ENCODE results near the gene STAM.

Gene STAM

DNA sequence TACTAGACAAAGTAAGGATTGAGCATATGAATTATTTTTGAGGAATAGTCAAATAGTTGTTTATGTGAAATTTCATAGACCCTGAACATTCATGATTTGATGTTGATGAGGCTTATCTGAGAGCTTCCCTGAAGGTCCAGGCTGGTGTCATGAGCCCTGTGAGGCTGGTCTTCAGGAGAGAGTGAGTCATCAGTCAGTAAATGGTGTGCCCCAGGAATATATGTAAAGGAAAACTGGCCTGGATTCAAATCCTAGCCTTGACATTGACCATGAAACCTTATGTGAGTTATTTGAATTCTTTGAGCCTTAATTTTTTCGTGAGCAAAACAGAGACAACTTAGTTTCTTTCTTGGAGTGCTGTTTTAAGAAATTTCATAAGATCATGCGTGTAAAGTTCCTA lies 114.2 kb downstream of the STAM start:
- DNase-seq: no peak

DNA sequence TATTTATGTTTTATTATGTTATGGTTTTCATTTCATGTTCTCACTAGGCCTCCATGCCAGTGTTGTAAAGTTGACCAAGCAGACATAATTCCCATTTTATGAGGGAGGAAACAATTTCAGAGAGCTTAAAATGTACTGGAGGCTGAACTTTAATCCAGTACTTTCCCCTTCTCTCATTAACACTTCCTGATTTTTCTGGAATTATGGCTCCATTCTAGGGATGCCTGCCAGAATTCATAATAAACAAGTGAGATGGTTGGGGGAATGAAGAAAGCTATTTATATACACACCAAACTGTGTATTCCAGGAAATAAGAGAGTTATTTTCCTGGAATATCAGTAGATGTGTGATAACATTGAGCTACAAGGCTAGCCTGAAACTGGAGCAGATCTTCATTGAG lies 114.9 kb downstream of the STAM start:
- no peak for DNase-seq

DNA sequence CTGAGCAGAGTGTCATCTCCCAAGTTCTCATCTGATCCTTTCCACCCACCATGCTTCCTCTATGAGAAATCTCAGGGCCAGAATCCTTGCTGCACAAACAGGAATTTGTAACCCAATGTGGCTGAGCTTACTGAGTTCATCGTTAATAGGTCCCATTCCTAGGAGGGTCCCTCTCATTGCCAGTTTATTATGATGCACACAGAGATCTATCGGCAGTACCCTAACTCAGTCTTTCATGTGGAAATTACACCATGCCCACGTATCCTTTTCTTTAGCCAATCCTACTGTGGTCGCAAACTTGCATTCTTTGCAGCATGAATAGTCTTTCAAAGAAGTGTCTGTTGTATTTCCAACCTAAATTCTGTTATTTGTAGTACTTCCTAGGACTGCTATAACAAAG lies 120.2 kb downstream of the STAM start:
- no peak for DNase-seq

DNA sequence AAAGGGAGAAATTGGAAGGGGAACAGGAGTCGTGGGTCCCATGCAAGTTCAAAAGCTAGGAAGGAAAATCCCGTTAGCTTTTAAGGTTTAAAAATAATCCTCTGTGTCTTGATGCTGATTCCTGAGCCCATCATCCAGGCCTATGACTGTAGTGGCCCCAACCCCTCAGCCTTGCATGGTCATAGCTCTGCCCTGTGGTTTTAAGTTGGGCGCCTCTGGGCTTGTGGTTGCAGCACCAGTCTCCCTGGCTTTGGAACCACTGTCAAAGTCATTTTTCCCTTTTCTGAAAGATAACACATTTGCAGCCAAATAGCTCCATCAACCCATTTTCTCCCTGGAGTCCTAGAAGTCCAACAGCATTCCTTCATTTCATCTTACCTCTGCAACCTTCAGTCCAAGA lies 121.7 kb downstream of the STAM start:
- DNase-seq: no peak
